ENCODE measurements around the gene ARMC7. TPM values are rescaled to one million over a fixed set of nuclear protein-coding genes. Genes with fewer than 3 reads are reported as not detected.

The ARMC7 gene
- total and polyA plus RNA-seq, 2 of the 13 experiments (the other 11 are each of a cell fraction or from before 2014, with no cell fraction given) = 3.9 to 4.2 TPM

DNA sequence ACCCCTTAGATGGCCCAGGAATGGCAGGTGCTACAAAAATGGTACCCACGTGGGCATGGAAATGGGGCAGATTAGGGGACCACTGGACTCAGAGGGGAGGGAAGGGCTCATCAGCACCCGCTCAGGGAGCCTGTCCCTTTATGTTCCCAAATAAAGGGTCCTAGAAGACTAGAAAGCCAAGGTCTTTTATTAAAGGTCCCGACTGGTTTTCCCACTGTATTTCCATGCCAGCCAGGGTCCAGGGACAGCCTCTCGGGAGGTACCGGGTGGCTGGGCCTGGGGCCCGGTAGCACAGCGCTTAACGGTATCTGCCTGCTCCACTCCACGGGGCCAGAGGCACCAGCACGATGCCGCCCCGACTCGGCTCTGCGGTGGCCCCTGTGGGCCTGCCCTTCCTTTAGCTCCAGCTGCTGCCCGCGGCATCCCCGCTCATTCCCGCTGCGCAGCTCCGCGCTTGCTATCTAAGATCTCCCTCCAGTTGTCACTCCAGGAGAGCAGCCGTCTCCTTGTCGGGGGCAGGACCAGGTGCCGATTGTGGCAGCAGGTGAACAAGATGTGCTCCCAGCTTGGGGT is 20.4 kb downstream of the ARMC7 start (continued):
- TF ChIP-seq, protein P1, sequence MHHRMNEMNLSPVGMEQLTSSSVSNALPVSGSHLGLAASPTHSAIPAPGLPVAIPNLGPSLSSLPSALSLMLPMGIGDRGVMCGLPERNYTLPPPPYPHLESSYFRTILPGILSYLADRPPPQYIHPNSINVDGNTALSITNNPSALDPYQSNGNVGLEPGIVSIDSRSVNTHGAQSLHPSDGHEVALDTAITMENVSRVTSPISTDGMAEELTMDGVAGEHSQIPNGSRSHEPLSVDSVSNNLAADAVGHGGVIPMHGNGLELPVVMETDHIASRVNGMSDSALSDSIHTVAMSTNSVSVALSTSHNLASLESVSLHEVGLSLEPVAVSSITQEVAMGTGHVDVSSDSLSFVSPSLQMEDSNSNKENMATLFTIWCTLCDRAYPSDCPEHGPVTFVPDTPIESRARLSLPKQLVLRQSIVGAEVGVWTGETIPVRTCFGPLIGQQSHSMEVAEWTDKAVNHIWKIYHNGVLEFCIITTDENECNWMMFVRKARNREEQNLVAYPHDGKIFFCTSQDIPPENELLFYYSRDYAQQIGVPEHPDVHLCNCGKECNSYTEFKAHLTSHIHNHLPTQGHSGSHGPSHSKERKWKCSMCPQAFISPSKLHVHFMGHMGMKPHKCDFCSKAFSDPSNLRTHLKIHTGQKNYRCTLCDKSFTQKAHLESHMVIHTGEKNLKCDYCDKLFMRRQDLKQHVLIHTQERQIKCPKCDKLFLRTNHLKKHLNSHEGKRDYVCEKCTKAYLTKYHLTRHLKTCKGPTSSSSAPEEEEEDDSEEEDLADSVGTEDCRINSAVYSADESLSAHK (CRISPR knock-in tag; IDR thresholded peaks at IDR 0.05; ENCODE audit: borderline replicate concordance) = no peak
- no peak for TF ChIP-seq CBX1 (IDR thresholded peaks at IDR 0.05; ENCODE audit: low read depth)
- no peak for TF ChIP-seq ZNF768 (CRISPR knock-in tag; IDR thresholded peaks at IDR 0.05)
- no peak for TF ChIP-seq SIX4 (CRISPR knock-in tag; IDR thresholded peaks at IDR 0.05)
- no peak for TF ChIP-seq FIP1L1 (IDR thresholded peaks at IDR 0.05; ENCODE audit: borderline replicate concordance, insufficient read depth, low read depth, low read length)
- TF ChIP-seq AKAP8 (CRISPR knock-in tag; IDR thresholded peaks at IDR 0.05) = 0 out of 2 replicates have a peak, but pooled peaks have one; percentile 34
- no peak for TF ChIP-seq CHD2 (IDR thresholded peaks at IDR 0.05; ENCODE audit: low read depth, low read length)
- TF ChIP-seq, protein P2, sequence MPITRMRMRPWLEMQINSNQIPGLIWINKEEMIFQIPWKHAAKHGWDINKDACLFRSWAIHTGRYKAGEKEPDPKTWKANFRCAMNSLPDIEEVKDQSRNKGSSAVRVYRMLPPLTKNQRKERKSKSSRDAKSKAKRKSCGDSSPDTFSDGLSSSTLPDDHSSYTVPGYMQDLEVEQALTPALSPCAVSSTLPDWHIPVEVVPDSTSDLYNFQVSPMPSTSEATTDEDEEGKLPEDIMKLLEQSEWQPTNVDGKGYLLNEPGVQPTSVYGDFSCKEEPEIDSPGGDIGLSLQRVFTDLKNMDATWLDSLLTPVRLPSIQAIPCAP (CRISPR knock-in tag; IDR thresholded peaks at IDR 0.05; ENCODE audit: low read depth) = no peak
- TF ChIP-seq, protein P3, sequence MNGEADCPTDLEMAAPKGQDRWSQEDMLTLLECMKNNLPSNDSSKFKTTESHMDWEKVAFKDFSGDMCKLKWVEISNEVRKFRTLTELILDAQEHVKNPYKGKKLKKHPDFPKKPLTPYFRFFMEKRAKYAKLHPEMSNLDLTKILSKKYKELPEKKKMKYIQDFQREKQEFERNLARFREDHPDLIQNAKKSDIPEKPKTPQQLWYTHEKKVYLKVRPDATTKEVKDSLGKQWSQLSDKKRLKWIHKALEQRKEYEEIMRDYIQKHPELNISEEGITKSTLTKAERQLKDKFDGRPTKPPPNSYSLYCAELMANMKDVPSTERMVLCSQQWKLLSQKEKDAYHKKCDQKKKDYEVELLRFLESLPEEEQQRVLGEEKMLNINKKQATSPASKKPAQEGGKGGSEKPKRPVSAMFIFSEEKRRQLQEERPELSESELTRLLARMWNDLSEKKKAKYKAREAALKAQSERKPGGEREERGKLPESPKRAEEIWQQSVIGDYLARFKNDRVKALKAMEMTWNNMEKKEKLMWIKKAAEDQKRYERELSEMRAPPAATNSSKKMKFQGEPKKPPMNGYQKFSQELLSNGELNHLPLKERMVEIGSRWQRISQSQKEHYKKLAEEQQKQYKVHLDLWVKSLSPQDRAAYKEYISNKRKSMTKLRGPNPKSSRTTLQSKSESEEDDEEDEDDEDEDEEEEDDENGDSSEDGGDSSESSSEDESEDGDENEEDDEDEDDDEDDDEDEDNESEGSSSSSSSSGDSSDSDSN (CRISPR knock-in tag; IDR thresholded peaks at IDR 0.05) = no peak
- TF ChIP-seq HOXA7 (CRISPR knock-in tag; IDR thresholded peaks at IDR 0.05) = no peak
- TF ChIP-seq NR2F6 (IDR thresholded peaks at IDR 0.05) = no peak
- no peak for TF ChIP-seq NR2F6 (CRISPR knock-in tag; IDR thresholded peaks at IDR 0.05)
- TF ChIP-seq SRY (CRISPR knock-in tag; IDR thresholded peaks at IDR 0.05) = no peak
- TF ChIP-seq, protein P4, sequence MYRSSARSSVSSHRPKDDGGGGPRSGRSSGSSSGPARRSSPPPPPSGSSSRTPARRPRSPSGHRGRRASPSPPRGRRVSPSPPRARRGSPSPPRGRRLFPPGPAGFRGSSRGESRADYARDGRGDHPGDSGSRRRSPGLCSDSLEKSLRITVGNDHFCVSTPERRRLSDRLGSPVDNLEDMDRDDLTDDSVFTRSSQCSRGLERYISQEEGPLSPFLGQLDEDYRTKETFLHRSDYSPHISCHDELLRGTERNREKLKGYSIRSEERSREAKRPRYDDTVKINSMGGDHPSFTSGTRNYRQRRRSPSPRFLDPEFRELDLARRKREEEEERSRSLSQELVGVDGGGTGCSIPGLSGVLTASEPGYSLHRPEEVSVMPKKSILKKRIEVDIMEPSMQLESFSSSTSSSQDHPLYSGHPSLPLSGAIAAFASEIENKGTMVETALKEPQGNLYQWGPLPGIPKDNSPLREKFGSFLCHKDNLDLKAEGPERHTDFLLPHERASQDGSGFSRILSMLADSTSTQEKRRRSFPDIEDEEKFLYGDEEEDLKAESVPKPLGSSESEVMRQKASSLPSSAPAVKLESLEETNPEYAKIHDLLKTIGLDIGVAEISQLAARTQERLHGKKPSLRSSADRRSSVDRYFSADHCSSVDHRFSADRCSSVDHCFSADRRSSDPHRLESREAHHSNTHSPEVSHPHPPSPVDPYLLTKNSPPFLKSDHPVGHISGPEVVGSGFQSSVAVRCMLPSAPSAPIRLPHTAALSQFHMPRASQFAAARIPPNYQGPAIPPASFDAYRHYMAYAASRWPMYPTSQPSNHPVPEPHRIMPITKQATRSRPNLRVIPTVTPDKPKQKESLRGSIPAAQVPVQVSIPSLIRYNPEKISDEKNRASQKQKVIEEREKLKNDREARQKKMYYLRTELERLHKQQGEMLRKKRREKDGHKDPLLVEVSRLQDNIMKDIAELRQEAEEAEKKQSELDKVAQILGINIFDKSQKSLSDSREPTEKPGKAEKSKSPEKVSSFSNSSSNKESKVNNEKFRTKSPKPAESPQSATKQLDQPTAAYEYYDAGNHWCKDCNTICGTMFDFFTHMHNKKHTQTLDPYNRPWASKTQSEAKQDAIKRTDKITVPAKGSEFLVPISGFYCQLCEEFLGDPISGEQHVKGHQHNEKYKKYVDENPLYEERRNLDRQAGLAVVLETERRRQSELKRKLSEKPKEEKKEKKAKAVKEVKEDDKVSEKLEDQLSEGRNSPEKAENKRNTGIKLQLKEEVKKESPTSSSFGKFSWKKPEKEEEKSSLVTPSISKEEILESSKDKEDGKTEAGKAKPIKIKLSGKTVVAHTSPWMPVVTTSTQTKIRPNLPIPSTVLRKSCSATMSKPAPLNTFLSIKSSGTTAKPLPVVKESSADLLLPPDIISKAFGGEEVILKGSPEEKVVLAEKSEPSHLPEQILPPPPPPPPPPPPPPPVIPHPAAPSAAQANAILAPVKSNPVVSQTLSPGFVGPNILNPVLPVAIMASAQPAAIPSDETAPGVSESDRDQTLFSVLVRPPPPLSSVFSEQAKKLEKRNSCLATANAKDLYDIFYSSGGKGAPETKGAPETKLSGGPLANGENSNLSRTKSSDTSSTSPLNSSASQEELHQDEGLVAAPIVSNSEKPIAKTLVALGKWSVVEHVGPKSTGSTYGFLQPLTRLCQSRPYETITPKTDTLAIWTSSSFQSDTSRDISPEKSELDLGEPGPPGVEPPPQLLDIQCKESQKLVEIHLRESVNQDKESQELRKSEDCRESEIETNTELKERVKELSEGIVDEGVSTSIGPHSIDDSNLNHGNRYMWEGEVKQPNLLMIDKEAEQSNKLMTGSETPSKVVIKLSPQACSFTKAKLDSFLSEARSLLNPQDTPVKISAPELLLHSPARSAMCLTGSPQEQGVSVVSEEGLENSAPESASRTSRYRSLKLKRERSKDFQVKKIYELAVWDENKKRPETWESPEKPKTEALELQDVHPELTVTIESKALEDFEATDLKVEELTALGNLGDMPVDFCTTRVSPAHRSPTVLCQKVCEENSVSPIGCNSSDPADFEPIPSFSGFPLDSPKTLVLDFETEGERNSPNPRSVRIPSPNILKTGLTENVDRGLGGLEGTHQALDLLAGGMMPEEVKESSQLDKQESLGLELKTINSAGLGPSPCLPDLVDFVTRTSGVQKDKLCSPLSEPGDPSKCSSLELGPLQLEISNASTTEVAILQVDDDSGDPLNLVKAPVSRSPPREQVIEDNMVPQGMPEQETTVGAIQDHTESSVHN (CRISPR knock-in tag; IDR thresholded peaks at IDR 0.05) = no peak
- TF ChIP-seq NFKB2 (CRISPR knock-in tag; IDR thresholded peaks at IDR 0.05; ENCODE audit: borderline replicate concordance) = 0 out of 2 replicates have a peak, but pooled peaks have one; percentile 11
- TF ChIP-seq SIX1 (CRISPR knock-in tag; IDR thresholded peaks at IDR 0.05; ENCODE audit: borderline replicate concordance) = no peak
- no peak for TF ChIP-seq ZNF616 (CRISPR knock-in tag; IDR thresholded peaks at IDR 0.05; ENCODE audit: low read depth)
